Measurements from ENCODE around the gene CEP104.

GRCh38 chr1:3846541-3846940 lies 10.5 kb downstream of the CEP104 start:
- no peak for TF ChIP-seq FOXM1 (IDR thresholded peaks at IDR 0.05; ENCODE audit: borderline replicate concordance)
- TF ChIP-seq L3MBTL2 (conservative IDR thresholded peaks at IDR 0.05): no peak
- no peak for TF ChIP-seq ZNF384 (IDR thresholded peaks at IDR 0.05)
- TF ChIP-seq HDGF (IDR thresholded peaks at IDR 0.05; ENCODE audit: borderline replicate concordance): no peak
- no peak for TF ChIP-seq TARDBP (IDR thresholded peaks at IDR 0.05)
- TF ChIP-seq FOXA1 (IDR thresholded peaks at IDR 0.05): no peak
- TF ChIP-seq SP1 (IDR thresholded peaks at IDR 0.05): no peak
- TF ChIP-seq, protein P1, sequence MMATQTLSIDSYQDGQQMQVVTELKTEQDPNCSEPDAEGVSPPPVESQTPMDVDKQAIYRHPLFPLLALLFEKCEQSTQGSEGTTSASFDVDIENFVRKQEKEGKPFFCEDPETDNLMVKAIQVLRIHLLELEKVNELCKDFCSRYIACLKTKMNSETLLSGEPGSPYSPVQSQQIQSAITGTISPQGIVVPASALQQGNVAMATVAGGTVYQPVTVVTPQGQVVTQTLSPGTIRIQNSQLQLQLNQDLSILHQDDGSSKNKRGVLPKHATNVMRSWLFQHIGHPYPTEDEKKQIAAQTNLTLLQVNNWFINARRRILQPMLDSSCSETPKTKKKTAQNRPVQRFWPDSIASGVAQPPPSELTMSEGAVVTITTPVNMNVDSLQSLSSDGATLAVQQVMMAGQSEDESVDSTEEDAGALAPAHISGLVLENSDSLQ (IDR thresholded peaks at IDR 0.05): no peak
- TF ChIP-seq SUZ12 (IDR thresholded peaks at IDR 0.05): no peak
- TF ChIP-seq FOXK2 (IDR thresholded peaks at IDR 0.05): no peak
- TF ChIP-seq BHLHE40 (IDR thresholded peaks at IDR 0.05; ENCODE audit: borderline replicate concordance): no peak
- TF ChIP-seq ELF4 (IDR thresholded peaks at IDR 0.05): no peak
- TF ChIP-seq ARNT (IDR thresholded peaks at IDR 0.05): no peak
